GM19395 (cell line): ENCODE measurements around the gene ANKFY1.
A peak's percentile ranks its signal among the peaks of the same experiment; 100 is the strongest.

Experiments
- ATAC-seq: cut with Tn5 transposase; IDR thresholded peaks from one replicate; pipeline ENCODE4 v1.9.1; 2021; ENCODE audit warnings: mild to moderate bottlenecking, moderate library complexity; ENCODE audit not compliant: unreplicated experiment

ANKFY1 gene

GRCh38 chr17:4263282-4264215 is at the start of gene ANKFY1:
TSS of gene ANKFY1 (minus strand) at chr17:4263979. CDS start at chr17:4263941, 38 bp downstream.
- ATAC-seq: peak; percentile 93

- no peak for ATAC-seq
Observed at GRCh38 chr17:4310354-4311060, 46.7 kb upstream of the ANKFY1 start.

GRCh38 chr17:4309897-4310296 is 46.1 kb upstream of the ANKFY1 start:
- no peak for ATAC-seq

GRCh38 chr17:4307179-4307930 is 43.6 kb upstream of the ANKFY1 start:
- no peak for ATAC-seq

- ATAC-seq: no peak
Observed at GRCh38 chr17:4305224-4305623, 41.4 kb upstream of the ANKFY1 start.

- no peak for ATAC-seq
Observed at GRCh38 chr17:4304417-4305027, 40.7 kb upstream of the ANKFY1 start.

- ATAC-seq: no peak
Observed at GRCh38 chr17:4301066-4301465, 37.3 kb upstream of the ANKFY1 start.

GRCh38 chr17:4297351-4297750 is 33.6 kb upstream of the ANKFY1 start:
- ATAC-seq: no peak

GRCh38 chr17:4295686-4296085 is 31.9 kb upstream of the ANKFY1 start:
- ATAC-seq: no peak

GRCh38 chr17:4293572-4293971 is 29.8 kb upstream of the ANKFY1 start:
- ATAC-seq: no peak

GRCh38 chr17:4287710-4288109 is 23.9 kb upstream of the ANKFY1 start:
- no peak for ATAC-seq

- no peak for ATAC-seq
Observed at GRCh38 chr17:4276514-4276913, 12.7 kb upstream of the ANKFY1 start.

GRCh38 chr17:4272972-4273368 is 9.2 kb upstream of the ANKFY1 start:
- ATAC-seq: no peak

- ATAC-seq: no peak
Observed at GRCh38 chr17:4272213-4272971, 8.6 kb upstream of the ANKFY1 start.

- ATAC-seq: no peak
Observed at GRCh38 chr17:4270736-4271135, 7.0 kb upstream of the ANKFY1 start.

- ATAC-seq: no peak
Observed at GRCh38 chr17:4269915-4270314, 6.1 kb upstream of the ANKFY1 start.

- ATAC-seq: no peak
Observed at GRCh38 chr17:4267402-4267801, 3.6 kb upstream of the ANKFY1 start.

GRCh38 chr17:4266550-4266949 is 2.8 kb upstream of the ANKFY1 start:
- no peak for ATAC-seq

- ATAC-seq: no peak
Observed at GRCh38 chr17:4262703-4263102, 1.1 kb downstream of the ANKFY1 start.

- no peak for ATAC-seq
Observed at GRCh38 chr17:4261452-4261851, 2.3 kb downstream of the ANKFY1 start.
